Osteoblast (primary cell): Measurements from ENCODE around the gene SEMA3B. TPM values are rescaled to one million over a fixed set of nuclear protein-coding genes. Genes with fewer than 3 reads are reported as not detected.

Source experiments
- DNase-seq: peaks from one replicate; pipeline ENCODE4 v3.0.0; 2011; ENCODE audit warnings: low spot score, mixed read lengths; ENCODE audit not compliant: insufficient read length; ENCODE audit errors: missing footprints
- H2AFZ ChIP-seq: 2 replicates; pipeline ENCODE4 v1.6.0; 2011; ENCODE audit warnings: mild to moderate bottlenecking, low read length
- H3K27ac ChIP-seq: 2 replicates; pipeline ENCODE4 v1.5.1; 2011; ENCODE audit warnings: mild to moderate bottlenecking, low read depth, low read length, moderate library complexity
- H3K27me3 ChIP-seq: 2 replicates; pipeline ENCODE4 v1.6.0; 2012; ENCODE audit warnings: mild to moderate bottlenecking, control low read depth, inconsistent platforms, low read length, moderate library complexity; ENCODE audit not compliant: insufficient read depth
- H3K36me3 ChIP-seq: 2 replicates; pipeline ENCODE4 v1.5.1; 2011; ENCODE audit warnings: mild to moderate bottlenecking, low read length, control low read depth, moderate library complexity; ENCODE audit not compliant: insufficient read depth
- H3K4me1 ChIP-seq: 2 replicates; pipeline ENCODE4 v1.5.1; 2011; ENCODE audit warnings: mild to moderate bottlenecking, low read length, control low read depth, moderate library complexity; ENCODE audit not compliant: insufficient read depth
- H3K4me2 ChIP-seq: 2 replicates; pipeline ENCODE4 v1.6.0; 2011; ENCODE audit warnings: mild to moderate bottlenecking, low read length; ENCODE audit not compliant: insufficient read depth
- H3K4me3 ChIP-seq: fragments of 200-600 bp; sonication (generic); 3 replicates; pipeline ENCODE4 v1.5.1; 2012; ENCODE audit warnings: mild to moderate bottlenecking, low read length, inconsistent platforms; ENCODE audit not compliant: insufficient read depth
- H3K79me2 ChIP-seq: 2 replicates; pipeline ENCODE4 v1.6.0; 2012; ENCODE audit warnings: mild to moderate bottlenecking, low read length, control low read depth, inconsistent platforms; ENCODE audit not compliant: insufficient read depth
- H3K9me3 ChIP-seq: 2 replicates; pipeline ENCODE4 v1.5.1; 2011; ENCODE audit warnings: low read depth, low read length, control low read depth
- H4K20me1 ChIP-seq: 2 replicates; pipeline ENCODE4 v1.6.0; 2012; ENCODE audit warnings: mild to moderate bottlenecking, low read length, control low read depth; ENCODE audit not compliant: insufficient read depth
- total RNA-seq: library from RNA; depleted of rRNA; stranded (reverse); fragments of >200 nt; gene quantifications from 2 replicates; pipeline ENCODE4 v1.2.3, GENCODE V29; 2012
- TF ChIP-seq, protein P1 (sequence below): IDR thresholded peaks from 2 replicates; pipeline ENCODE4 v1.5.1; 2011; ENCODE audit warnings: mild to moderate bottlenecking, low read depth, low read length, moderate library complexity; ENCODE audit errors: extremely low read depth

The SEMA3B gene
- total RNA-seq, 1 donor: 10.1 TPM

DNA sequence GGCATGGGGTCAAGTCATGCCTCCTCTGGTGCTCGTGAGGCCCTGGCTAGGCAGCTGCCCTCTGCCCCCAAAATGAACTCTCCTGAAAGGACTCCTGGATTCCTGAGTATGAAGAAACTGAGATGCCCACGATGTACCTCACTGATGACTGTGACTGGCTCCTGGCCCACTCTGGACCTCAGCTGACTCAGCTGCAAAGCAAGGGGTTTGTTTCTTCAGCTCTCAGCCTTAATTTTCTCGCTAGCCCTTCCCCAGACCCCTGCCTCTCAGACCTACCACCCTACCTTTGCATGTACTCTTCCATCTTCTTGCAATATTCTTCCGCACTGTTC, 38.2 kb upstream of the SEMA3B start:
- Histone ChIP-seq H3K4me3 (no peak overlapping the region), H3K79me2 (no peaks in the 10 kb centered on the region), H3K27ac (no peak overlapping the region), H3K27me3 (no peaks in the 10 kb centered on the region), H3K4me1 (peaks cover 21% of the 10 kb centered on the region), H3K36me3 (no peaks in the 10 kb centered on the region), H3K9me3 (no peaks in the 10 kb centered on the region), H4K20me1 (no peaks in the 10 kb centered on the region), H2AFZ (no peak overlapping the region), H3K4me2 (no peak overlapping the region)
- TF ChIP-seq, protein P1, sequence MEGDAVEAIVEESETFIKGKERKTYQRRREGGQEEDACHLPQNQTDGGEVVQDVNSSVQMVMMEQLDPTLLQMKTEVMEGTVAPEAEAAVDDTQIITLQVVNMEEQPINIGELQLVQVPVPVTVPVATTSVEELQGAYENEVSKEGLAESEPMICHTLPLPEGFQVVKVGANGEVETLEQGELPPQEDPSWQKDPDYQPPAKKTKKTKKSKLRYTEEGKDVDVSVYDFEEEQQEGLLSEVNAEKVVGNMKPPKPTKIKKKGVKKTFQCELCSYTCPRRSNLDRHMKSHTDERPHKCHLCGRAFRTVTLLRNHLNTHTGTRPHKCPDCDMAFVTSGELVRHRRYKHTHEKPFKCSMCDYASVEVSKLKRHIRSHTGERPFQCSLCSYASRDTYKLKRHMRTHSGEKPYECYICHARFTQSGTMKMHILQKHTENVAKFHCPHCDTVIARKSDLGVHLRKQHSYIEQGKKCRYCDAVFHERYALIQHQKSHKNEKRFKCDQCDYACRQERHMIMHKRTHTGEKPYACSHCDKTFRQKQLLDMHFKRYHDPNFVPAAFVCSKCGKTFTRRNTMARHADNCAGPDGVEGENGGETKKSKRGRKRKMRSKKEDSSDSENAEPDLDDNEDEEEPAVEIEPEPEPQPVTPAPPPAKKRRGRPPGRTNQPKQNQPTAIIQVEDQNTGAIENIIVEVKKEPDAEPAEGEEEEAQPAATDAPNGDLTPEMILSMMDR: no peak
- peak; percentile 77 for DNase-seq

DNA sequence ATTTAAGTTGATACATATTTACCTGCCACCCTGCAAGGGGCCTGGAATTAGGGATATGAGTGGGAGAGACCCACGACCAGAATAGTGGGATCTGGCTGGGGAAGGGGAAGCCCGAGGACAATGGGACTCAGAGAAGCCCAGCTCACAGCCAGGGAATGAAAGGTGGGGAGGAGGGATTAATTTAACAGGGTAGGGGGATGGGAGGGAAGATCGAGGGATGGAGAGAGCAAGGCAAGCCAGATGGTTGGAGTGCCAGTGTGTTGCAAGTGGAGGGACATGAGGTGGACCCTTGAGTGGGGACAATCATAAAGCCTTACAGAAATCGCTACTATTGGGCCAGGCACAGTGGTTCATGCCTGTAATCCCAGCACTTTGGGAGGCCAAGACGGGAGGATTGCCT, 37.4 kb upstream of the SEMA3B start:
- H3K79me2 ChIP-seq: peaks cover 6% of the 10 kb centered on the region
- peaks cover 4% of the 10 kb centered on the region for H4K20me1 ChIP-seq
- H3K36me3 ChIP-seq: no peaks in the 10 kb centered on the region
- H3K4me2 ChIP-seq: no peak overlapping the region
- peaks cover 16% of the 10 kb centered on the region for H3K4me1 ChIP-seq
- no peak overlapping the region for H3K27ac ChIP-seq
- TF ChIP-seq, protein P1: no peak
- no peak overlapping the region for H2AFZ ChIP-seq
- DNase-seq: no peak
- H3K27me3 ChIP-seq: no peaks in the 10 kb centered on the region
- H3K4me3 ChIP-seq: no peak overlapping the region
- H3K9me3 ChIP-seq: no peaks in the 10 kb centered on the region

DNA sequence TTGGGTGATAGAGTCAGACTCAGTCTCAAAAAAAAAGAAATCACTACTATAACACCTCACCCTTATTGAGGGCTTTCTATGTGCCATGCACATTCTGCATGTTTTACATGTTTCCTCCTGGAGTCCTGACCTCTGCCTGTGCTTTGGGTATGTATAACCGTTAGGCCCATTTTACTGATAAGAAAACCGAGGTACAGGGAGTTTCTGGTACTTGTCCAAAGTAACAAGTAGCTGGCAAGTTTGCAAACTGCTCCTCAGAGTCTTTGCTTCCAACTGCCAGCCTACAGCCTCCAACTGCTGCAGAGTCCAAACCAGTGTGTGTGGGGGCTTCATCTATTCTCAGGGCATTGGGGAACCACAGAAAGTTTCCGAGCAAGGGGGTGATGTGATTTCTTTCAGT, 36.6 kb upstream of the SEMA3B start:
- Histone ChIP-seq H3K36me3 (no peaks in the 10 kb centered on the region), H3K9me3 (no peaks in the 10 kb centered on the region), H3K4me3 (no peak overlapping the region), H3K4me1 (peaks cover 14% of the 10 kb centered on the region), H3K27ac (no peak overlapping the region), H3K79me2 (peaks cover 13% of the 10 kb centered on the region), H2AFZ (no peak overlapping the region), H4K20me1 (peaks cover 8% of the 10 kb centered on the region), H3K4me2 (no peak overlapping the region), H3K27me3 (no peaks in the 10 kb centered on the region)
- TF ChIP-seq, protein P1: no peak
- DNase-seq: no peak

DNA sequence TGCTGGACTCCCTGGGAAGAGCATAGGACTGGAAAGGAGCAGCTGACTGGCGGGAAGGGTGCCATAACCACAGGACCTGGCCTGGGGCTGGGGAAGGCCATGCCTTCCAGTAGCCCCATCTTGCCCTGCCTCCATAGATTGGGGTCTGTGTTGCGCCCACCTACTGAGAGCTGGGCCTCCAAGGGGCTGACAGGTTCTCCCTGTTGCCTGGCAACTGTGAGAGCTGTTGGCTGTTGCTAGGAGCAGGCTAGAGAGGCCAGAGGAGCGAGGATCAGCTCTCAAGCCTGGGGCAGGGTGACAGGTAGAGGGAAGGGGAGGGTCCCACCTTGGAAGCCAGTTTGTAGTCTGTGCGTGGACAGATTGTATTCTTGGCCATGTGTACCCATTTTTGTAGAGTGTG, 35.8 kb upstream of the SEMA3B start:
- Histone ChIP-seq H3K79me2 (peaks cover 22% of the 10 kb centered on the region), H4K20me1 (peaks cover 11% of the 10 kb centered on the region), H3K4me3 (no peak overlapping the region), H3K27me3 (no peaks in the 10 kb centered on the region), H3K9me3 (no peaks in the 10 kb centered on the region), H3K4me1 (peaks cover 14% of the 10 kb centered on the region), H3K27ac (no peak overlapping the region), H3K36me3 (no peaks in the 10 kb centered on the region), H3K4me2 (no peak overlapping the region), H2AFZ (no peak overlapping the region)
- DNase-seq: no peak
- TF ChIP-seq, protein P1: no peak
